ENCODE data around the gene TMEM184B.
"Not testable (repeated sequence)": the region's sequence is repeated elsewhere in the genome, so short reads cannot be mapped to it uniquely, and the experiment has no call there.

DNA sequence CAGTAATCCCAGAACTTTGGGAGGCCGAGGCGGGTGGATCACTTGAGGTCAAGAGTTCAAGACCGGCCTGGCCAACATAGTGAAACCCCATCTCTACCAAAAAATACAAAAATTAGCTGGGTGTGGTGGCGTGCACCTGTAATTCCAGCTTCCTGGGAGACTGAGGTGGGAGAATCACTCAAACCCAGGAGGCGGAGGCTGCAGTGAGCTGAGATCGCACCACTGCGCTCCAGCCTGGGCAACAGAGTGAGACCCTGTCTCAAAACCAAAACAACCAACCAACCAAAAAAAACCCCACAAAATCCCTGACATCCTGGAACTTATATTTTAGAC lies 94.2 kb downstream of the TMEM184B start:
- not testable (repeated sequence) for TF ChIP-seq POLR2A, EP300 (IDR thresholded peaks at IDR 0.05)
- TF ChIP-seq, protein P1, sequence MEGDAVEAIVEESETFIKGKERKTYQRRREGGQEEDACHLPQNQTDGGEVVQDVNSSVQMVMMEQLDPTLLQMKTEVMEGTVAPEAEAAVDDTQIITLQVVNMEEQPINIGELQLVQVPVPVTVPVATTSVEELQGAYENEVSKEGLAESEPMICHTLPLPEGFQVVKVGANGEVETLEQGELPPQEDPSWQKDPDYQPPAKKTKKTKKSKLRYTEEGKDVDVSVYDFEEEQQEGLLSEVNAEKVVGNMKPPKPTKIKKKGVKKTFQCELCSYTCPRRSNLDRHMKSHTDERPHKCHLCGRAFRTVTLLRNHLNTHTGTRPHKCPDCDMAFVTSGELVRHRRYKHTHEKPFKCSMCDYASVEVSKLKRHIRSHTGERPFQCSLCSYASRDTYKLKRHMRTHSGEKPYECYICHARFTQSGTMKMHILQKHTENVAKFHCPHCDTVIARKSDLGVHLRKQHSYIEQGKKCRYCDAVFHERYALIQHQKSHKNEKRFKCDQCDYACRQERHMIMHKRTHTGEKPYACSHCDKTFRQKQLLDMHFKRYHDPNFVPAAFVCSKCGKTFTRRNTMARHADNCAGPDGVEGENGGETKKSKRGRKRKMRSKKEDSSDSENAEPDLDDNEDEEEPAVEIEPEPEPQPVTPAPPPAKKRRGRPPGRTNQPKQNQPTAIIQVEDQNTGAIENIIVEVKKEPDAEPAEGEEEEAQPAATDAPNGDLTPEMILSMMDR (IDR thresholded peaks at IDR 0.05), result not testable (repeated sequence)

All from ovary (tissue), 3 donors.